Measurements from ENCODE around the gene AANAT.

AANAT gene

DNA sequence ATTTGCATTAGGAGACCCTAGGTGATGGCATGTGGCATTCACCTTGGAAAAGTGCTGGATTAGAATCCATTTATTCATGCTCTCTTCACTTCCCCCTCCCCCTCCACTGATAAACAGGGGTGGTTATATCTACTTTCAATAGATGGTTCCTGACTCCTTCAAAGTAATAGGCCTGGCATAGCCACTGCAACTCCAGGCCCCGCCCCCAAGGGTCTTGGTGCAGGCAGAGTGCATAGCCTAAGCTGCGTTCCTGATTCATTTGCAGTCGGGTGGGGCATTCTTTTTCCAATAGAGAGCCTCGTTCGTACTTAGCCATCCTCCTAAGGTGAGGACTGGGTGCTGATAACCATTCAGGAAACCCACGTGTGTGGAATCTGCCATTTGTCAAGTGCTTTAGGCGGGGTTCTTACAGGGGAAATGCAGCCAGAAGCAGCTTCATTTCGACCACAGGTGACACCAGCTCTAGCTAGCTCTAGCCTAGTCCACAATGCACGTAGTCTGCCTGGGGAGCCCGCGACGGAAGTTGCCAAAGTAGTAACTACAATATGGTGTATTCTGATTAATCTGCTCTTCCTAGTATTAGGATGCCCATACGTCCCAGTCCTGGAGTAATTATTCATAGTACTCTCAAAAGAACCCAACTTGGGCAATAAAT is 25.6 kb upstream of the AANAT start:
- no peak for DNase-seq (ENCODE audit: low read depth in 1 of 2, low spot score in 1 of 2)

- no peak for DNase-seq (ENCODE audit: low read depth in 1 of 2, low spot score in 1 of 2)
Measured at GRCh38 chr17:76442341-76443338, 24.8 kb upstream of the AANAT start.

DNA sequence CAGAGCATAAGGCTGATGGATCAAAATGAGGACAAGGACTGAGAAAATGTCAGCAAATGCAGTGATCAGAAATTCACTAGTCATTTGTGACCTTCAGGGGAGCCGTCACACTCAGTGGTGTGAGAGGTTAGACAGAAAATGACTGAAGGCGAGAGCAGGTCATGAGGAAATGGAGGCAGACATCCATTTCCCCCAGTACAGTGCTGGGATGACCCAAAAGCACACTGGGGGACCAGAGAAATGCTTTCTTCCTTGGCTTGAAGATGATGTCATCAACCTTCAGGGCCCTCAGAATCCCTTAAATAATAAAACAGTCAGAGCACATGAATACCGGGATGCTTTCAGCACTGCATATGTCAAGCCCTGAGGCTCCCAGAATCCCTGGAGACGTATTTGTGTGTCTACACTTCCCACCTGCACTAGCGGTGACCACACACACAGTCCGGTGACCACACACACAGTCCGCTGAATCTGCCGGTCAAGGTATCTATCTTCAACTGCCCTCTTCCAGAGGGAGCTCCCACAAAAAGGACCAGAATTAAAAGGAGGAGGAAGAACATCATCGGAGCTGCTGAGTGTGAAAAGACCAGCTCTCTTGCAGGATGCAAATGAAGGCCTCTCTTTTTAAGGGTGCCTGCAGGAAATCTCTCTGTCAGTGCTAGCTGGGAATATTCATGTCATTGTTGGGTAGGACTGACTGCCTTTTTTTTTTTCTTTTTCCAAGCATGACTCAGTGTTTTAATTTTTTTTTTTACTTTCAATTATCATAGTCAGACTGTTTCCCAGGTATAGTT is 22.7 kb upstream of the AANAT start:
- no peak for DNase-seq (ENCODE audit: low read depth in 1 of 2, low spot score in 1 of 2)

DNA sequence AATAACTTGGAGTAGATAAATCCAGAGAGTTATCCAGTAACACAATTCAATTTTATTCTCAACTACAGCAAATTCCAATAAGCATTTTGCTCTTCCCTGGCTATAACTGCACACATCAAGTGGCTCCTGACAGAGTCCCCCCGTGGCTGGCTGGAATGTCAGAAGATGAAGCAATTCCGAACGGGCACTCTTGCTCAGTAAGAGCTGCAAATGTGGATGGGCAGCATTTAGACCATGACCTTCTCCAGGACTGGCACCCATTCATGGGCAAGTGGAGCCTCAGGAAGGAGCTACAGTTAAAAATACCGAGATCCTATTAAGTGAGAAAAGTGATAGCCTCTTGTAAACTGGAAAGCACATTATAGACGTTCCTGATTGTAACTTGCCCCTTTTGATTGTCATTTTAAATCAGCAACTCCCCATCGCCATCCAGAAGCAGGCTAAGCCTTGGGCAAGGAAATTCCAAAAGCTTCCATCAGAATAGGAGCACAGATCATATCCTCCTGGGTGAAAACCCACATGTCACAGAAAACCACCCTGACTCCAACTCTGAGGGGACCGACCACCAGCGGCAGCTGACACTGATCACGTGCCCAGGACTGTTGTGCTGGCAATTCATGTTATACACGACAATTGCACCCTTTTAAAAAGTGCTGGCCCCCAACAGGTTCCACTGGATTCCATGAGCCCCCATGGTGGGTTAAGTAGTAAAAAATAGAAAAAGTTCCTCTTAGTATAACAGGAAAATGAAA is 21.5 kb upstream of the AANAT start:
- no peak for DNase-seq (ENCODE audit: low read depth in 1 of 2, low spot score in 1 of 2)

- no peak for DNase-seq (ENCODE audit: low read depth in 1 of 2, low spot score in 1 of 2)
Measured at GRCh38 chr17:76446449-76447231, 20.8 kb upstream of the AANAT start.

DNA sequence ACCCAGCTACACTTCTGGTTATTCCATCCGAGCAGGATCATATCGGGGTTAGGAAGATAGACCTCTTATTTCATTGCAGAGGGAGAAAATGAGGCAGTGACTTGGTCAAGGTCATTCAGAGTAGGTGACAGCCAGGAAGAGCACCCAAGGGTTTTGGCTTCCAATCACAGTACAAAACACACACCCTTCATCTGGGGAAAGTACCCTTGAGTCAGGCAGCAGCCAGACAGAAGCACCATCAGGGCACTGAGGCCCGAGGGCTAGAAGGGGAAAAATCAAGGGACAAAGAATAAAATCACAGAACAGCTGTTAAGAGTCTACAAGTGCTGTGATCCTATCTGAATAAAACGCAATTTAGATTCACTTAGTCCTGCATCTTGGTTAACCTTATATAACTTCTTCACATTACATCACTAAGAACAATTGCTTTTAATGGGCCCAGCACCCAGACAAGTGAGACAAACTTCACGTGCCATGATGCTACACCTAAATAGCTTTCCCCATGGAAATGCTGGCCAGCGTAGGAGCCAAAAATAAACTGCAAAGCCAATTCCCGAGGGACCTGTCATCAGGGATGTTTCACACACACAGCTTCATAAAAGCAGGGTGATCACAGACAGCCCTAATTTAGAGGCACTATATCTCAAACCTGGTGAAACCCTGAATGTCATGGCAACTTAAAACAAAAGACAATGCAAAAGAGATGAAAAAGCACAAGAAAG is 19.3 kb upstream of the AANAT start:
- no peak for DNase-seq (ENCODE audit: low read depth in 1 of 2, low spot score in 1 of 2)

DNA sequence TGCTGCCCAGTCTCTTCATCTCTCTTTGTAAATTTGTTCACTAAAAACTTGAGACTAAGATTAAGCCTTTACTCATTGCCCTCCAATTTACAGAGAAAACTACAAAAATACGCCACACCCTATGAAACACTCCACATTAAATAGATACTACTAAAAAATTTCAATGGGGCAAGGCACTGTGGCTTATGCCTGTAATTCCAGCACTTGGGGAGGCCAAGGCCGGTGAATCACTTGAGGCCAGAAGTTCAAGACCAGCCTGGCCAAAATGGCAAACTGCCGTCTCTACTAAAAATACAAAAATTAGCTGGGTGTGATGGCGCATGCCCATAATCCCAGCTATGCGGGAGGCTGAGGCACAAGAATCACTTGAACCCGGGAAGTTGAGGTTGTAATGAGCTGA is 18.3 kb upstream of the AANAT start:
- DNase-seq (ENCODE audit: low read depth in 1 of 2, low spot score in 1 of 2), result no peak

DNA sequence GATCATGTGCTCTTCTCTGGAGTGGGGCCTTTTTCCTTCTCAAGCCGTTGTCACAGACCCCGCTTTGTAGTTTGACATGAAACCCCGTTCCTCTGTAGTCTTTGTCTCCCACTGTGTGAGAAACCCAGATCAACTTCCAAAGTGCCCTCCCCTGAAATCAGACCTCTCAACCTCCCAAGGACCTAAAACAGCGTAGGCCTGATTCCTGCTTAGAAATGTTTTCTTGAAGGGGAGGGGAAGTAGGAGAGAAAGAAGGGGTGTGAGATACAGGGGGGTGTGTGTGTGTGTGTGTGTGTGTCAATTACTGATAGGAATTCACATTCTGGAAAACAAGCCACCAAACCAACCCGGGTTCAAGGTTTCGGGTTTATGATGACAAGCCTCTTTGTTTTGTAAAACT is 15.9 kb upstream of the AANAT start:
- no peak for DNase-seq (ENCODE audit: low read depth in 1 of 2, low spot score in 1 of 2)

GRCh38 chr17:76452127-76452659 is 15.2 kb upstream of the AANAT start:
- DNase-seq (ENCODE audit: low read depth in 1 of 2, low spot score in 1 of 2), result no peak

GRCh38 chr17:76452660-76453430 is 14.6 kb upstream of the AANAT start, which contains the start of gene UBE2O:
Gene UBE2O (minus strand): TSS chr17:76453152. CDS start chr17:76453141, 11 bp downstream.
- DNase-seq (ENCODE audit: low read depth in 1 of 2, low spot score in 1 of 2), result peak; percentile 82 to 87

DNA sequence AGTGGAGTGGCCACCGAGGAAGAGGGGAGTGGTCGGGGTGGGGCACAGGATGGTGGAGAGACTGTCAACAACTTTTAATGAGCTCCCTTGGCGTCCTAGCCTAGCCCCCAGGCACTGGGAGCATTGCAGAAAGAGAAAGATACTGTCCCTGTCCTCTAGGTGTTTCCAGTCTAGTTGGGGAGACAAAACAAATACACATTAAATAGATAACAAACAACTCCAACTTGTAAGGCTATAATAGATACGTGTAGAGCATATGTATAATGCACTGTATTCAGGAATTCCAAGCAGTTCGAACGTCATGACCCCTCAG is 14.0 kb upstream of the AANAT start:
- no peak for DNase-seq (ENCODE audit: low read depth in 1 of 2, low spot score in 1 of 2)

DNA sequence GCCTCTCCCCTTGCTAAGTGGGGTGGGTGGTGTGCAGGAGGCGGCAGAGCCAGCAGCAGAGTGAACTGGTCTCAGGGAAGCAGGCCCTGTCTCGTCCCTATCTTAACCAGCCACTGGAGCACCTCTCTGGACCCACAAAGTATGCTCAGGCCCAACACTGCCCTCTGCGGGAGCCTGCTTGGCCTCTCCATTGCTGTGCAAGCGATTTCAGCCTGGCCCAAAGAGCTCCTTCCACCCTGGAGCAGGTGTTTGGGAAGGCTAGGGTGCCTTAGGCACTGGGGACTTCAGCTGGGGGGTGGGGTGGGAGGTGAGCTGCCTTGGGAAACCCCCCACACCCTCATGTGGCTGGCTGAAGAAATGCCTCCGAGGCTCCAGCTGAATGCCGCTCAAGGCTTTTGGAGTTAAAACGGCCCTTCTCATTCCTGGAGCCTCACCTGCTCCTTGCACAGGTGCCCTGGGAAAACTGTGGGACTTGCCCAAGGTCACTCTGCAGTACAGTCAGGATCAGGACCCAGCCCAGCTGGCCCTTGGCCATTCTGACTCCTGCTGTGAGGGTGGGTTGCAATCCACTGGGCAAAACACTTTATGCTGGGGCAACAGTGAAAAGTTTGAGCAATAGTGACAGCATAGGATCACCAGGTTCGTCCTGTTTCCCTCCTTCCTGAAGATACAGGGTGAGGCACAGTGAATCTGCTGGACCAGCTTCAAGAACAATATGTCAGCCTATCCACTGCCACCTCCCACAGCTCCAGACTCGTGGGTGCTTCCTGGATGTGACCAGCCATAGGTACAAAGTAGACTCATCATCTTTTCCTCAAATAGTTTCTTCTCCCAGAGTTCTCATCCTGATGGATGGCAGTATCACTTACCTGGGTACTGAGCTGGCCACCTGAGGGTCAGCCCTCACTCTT is 8.6 kb upstream of the AANAT start:
- no peak for DNase-seq (ENCODE audit: low read depth in 1 of 2, low spot score in 1 of 2)

DNA sequence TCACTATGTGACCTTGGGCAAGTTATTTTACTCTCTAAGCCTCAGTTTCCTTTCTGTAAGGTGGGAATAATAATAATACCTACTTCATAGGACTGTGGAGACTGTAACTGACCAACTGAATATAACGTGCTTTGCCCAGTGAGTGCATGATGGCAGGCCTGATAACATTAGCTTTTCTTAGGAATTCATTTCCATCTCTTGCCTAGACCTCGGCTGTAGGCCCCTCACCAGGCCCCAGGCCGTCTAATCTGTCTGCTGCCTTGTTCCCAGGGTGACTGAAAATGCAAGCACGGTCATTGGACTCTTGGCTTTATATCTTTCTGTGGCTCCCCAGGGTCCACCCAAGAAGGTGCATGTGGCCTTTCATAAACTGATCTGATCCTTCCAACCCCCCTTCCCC is 7.7 kb upstream of the AANAT start:
- DNase-seq (ENCODE audit: low read depth in 1 of 2, low spot score in 1 of 2), result no peak

DNA sequence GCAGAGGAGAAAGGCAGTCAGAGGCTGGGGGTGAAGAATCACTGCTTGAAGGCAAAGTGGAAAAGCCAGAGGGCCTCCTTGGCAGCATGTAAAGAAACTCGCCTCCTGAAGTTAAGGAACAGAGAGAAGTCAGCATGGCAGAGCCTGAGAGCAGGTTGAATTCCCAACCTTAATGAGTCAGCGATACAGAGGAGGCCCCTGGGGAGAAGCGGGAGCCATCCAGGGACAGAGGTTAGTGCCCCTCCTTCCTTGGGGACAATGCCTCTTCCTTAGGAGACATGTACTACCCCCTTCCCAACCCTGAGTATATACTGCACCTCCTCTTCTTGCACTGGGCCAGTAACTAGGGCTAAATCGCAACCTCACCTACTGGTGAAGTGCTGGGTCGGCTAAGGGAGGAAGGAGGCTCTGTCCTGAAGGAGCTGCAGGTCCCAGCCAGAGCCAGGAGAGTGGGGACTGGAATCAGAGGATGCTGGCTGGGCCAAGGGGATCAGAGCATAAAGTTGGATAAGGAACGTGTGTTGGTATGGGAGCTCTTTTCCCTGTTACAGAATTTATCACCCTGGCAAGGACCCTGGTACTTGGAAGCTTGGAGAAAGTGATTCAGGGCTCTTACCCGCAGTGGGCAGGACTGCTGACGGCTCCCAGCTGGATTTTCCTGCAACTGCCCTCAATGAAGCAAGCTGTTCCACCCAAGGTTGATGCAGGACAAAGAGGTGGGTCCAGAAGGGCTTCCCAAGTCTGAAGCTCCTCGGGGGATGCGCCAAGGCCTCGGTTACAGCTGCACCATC is 5.4 kb upstream of the AANAT start:
- DNase-seq (ENCODE audit: low read depth in 1 of 2, low spot score in 1 of 2), result no peak

DNA sequence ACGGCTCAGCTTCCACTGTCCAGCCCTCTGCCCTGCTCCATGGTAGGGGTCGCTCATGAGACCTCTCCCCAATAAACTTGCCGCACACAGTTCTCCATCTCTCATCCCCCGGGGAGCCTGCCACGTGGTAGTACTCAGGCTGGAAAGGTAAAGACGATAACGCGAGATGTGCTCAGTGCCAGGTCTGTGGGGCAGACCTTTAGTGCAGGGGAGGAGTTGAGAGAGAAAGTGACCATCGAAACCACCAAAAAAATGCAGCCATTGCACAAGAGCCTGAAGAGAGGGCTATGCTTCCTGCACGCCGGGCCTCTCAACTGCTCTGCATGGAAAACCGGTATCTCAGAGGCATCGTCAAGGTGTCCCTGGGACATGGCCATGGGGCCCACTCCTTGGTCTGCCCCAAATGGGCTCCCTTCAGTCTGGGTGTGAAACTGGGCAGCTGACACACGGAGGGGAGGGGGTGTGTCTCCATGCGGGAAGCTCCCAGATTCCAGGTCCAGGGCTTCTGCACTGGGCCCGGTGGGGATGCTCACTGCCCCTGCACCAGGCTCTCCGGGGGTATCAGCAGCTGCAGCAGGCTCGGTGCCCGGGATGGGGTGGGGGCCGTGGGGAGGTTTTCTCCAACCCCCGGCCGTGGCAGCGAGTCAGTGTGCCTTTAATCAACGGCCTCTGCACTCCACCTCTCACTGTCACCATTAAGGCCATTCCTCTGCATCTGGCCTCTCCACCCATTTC is 4.7 kb upstream of the AANAT start:
- DNase-seq (ENCODE audit: low read depth in 1 of 2, low spot score in 1 of 2), result no peak

GRCh38 chr17:76466775-76467130 is 650 bp upstream of the AANAT start:
- no peak for DNase-seq (ENCODE audit: low read depth in 1 of 2, low spot score in 1 of 2)

Data from activated CD4-positive, alpha-beta T cell treated with anti-CD3 and anti-CD28 coated beads, Interleukin-2, amount 50 U/mL, for 24 hours (primary cell).